GM10248 (cell line): ENCODE measurements around the gene BUB3.

ENCODE experiments used
- CTCF ChIA-PET: fragments of 300-600 bp; sonication (Branson Sonifier 250); formaldehyde crosslinking; extraction: SDS; loops from one replicate; lab custom pipeline; 2021; ENCODE audit warnings: antibody characterized with exemption; lab: Yijun Ruan, JAX
- POLR2A ChIA-PET: fragments of 350-650 bp; sonication (Branson Sonifier 250); formaldehyde crosslinking; extraction: SDS; loops from one replicate; lab custom pipeline; 2020; ENCODE audit warnings: antibody characterized with exemption; lab: Yijun Ruan, JAX
- DNase-seq: peaks from one replicate; pipeline ENCODE4 v3.0.0; 2012; ENCODE audit errors: extremely low spot score
- CTCF ChIP-seq: IDR thresholded peaks from 2 replicates; pipeline ENCODE4 v1.5.1; 2012; ENCODE audit warnings: mild to moderate bottlenecking, low read depth; ENCODE audit errors: extremely low read depth, missing control alignments, control extremely low read depth

Gene BUB3

DNA sequence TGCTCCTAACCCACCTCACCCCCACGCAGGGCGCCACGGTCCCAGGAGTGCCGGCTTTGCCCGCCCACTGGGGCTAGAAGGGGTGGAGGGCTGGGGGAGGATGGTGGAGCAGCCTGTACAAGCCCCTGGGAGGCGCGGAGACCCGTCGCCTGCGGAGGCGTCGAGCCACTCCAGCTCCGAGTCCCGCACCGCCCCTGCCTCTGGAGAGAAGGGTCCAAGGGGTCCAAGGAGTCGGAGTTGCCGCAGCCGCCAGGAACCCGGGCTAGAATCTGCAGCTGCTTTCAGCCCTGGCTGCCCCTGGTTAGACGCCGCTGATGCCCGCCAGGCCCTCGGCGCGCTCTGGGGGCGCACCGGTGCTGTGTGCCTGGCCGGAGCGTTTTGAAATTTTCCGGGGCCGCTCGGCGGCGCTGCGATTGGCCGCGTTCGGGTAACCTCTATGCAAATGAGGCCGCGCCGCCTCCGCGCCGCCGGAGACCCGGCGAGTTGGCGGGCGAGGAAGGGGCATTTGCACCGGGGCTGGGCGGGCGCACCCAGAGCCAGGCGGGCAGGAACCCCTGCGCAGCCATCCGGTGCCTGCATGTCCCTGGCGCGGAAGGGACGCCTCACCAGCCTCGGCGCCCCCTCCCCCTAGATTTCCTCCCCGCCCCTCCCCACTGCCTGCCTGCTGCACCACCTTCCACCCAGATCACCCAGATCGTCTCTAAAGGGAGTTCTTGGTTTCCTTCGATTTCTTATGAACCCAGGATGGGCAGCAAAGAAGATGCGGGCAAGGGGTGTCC, 6.4 kb upstream of the BUB3 start, which contains the start of gene HMX2:
Gene HMX2 (plus strand): TSS at position 502 of the 779 bp plus-strand sequence. CDS start 243 bp downstream, at position 745.
- ChIA-PET POLR2A (no interaction called here), CTCF (interaction anchor here (1.6 to 7.5 kb wide), 2 partner anchors 8 to 14 kb away, joined by 3 to 49 read pairs; no protein-coding TSS in a partner anchor)
- peak; percentile 28 for TF ChIP-seq CTCF
- DNase-seq: peak; percentile 71

- no peak for TF ChIP-seq CTCF
- ChIA-PET POLR2A (interaction anchor here (1.1 kb wide), 1 partner anchor 244 kb away, joined by 3 read pairs; no protein-coding TSS in a partner anchor), CTCF (interaction anchor here (1.2 to 7.5 kb wide), 5 partner anchors 9 to 408 kb away, joined by 3 to 49 read pairs (median 5); no protein-coding TSS in a partner anchor)
- peak; percentile 33 for DNase-seq
Measured at GRCh38 chr10:123148414-123149161, 5.6 kb upstream of the BUB3 start.

- ChIA-PET CTCF (interaction anchor here (1.1 to 7.5 kb wide), 7 partner anchors 9 to 408 kb away, joined by 3 to 49 read pairs (median 3); no protein-coding TSS in a partner anchor), POLR2A (interaction anchor here (1.1 kb wide), 1 partner anchor 243 kb away, joined by 3 read pairs; no protein-coding TSS in a partner anchor)
- DNase-seq: no peak
- no peak for TF ChIP-seq CTCF
Measured at GRCh38 chr10:123149162-123149567, 5.0 kb upstream of the BUB3 start.

DNA sequence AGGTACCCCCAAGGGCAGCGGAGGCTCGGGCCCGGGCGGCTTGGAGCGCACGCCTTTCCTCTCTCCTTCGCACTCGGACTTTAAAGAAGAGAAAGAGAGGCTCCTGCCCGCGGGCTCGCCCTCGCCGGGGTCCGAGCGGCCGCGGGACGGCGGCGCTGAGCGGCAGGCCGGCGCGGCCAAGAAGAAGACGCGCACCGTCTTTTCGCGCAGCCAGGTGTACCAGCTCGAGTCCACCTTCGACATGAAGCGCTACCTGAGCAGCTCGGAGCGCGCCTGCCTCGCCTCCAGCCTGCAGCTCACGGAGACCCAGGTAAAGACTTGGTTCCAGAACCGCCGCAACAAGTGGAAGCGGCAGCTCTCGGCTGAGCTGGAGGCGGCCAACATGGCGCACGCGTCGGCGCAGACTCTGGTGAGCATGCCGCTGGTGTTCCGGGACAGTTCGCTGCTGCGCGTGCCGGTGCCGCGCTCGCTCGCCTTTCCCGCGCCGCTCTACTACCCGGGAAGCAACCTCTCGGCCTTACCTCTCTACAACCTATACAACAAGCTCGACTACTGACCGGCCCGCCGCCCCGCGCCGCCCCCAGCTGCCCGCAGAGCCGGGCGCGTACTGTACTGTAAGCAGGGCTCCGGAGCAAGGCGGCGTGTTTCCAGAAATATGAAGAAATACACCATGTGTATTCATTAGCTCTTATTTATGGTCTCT, 4.5 kb upstream of the BUB3 start:
- ChIA-PET POLR2A (interaction anchor here (1.1 kb wide), 1 partner anchor 243 kb away, joined by 3 read pairs; no protein-coding TSS in a partner anchor), CTCF (interaction anchor here (1.1 to 7.5 kb wide), 6 partner anchors 10 to 407 kb away, joined by 3 to 49 read pairs (median 4); no protein-coding TSS in a partner anchor)
- no peak for TF ChIP-seq CTCF
- DNase-seq: peak; percentile 22

- CTCF ChIA-PET: interaction anchor here (1.1 to 7.5 kb wide), 3 partner anchors 11 to 399 kb away, joined by 3 to 49 read pairs (median 3); no protein-coding TSS in a partner anchor
- POLR2A ChIA-PET: interaction anchor here (1.4 kb wide), 1 partner anchor 9 kb away, joined by 4 read pairs; no protein-coding TSS in a partner anchor
Measured at GRCh38 chr10:123150271-123150985, 3.8 kb upstream of the BUB3 start.

More at GRCh38 chr10:123150271-123150985, 3.8 kb upstream of the BUB3 start:
- peak; percentile 18 for DNase-seq
- TF ChIP-seq CTCF: no peak
